22Rv1 (cell line): ENCODE measurements around the gene FBXO47.
"Not testable (repeated sequence)": the region's sequence is repeated elsewhere in the genome, so short reads cannot be mapped to it uniquely, and the experiment has no call there.

Source experiments
- H3K27ac ChIP-seq: fragments of 450-650 bp; 2 replicates; pipeline ENCODE4 v1.5.1; 2017
- ZFX ChIP-seq: fragments of 450-650 bp; IDR thresholded peaks from 2 replicates; pipeline ENCODE4 v1.6.1; 2017; ENCODE audit warnings: antibody characterized with exemption, borderline replicate concordance
- TF ChIP-seq, protein P1 (sequence below): fragments of 450-650 bp; IDR thresholded peaks from 2 replicates; pipeline ENCODE4 v1.5.1; 2017; ENCODE audit warnings: mild to moderate bottlenecking

Gene FBXO47

GRCh38 chr17:38918916-38919315 lies 48.3 kb downstream of the FBXO47 start:
- TF ChIP-seq, protein P1, sequence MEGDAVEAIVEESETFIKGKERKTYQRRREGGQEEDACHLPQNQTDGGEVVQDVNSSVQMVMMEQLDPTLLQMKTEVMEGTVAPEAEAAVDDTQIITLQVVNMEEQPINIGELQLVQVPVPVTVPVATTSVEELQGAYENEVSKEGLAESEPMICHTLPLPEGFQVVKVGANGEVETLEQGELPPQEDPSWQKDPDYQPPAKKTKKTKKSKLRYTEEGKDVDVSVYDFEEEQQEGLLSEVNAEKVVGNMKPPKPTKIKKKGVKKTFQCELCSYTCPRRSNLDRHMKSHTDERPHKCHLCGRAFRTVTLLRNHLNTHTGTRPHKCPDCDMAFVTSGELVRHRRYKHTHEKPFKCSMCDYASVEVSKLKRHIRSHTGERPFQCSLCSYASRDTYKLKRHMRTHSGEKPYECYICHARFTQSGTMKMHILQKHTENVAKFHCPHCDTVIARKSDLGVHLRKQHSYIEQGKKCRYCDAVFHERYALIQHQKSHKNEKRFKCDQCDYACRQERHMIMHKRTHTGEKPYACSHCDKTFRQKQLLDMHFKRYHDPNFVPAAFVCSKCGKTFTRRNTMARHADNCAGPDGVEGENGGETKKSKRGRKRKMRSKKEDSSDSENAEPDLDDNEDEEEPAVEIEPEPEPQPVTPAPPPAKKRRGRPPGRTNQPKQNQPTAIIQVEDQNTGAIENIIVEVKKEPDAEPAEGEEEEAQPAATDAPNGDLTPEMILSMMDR = no peak
- TF ChIP-seq ZFX = no peak
- H3K27ac ChIP-seq = no peak overlapping the region

- no peak for TF ChIP-seq ZFX
- TF ChIP-seq, protein P1 = no peak
- no peak overlapping the region for H3K27ac ChIP-seq
Observed at GRCh38 chr17:38918129-38918913, 48.9 kb downstream of the FBXO47 start.

DNA sequence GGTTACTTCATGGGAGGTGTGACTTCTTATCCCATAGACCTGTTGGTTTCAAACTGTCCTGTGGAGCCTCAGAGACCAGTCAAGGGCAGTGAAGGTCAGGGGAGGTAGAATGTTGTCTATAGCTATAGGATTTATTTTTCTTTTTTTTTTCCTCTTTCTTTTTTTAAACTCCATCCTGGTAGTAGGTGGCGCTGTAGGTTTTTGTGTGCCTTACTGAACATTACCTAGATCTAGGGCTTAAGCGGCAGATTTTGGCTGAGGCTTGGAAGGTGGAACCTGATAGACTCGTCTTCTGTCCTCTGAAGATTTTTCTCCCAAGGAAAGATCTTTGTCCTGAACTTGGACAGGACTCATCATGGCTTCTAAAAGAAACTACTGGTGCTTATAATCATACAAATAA lies 49.9 kb downstream of the FBXO47 start:
- no peak overlapping the region for H3K27ac ChIP-seq
- no peak for TF ChIP-seq ZFX
- TF ChIP-seq, protein P1 = peak; percentile 22; the same call in 1 of the 2 replicates

GRCh38 chr17:38916771-38917170 lies 50.4 kb downstream of the FBXO47 start:
- TF ChIP-seq ZFX = no peak
- TF ChIP-seq, protein P1 = no peak
- no peak overlapping the region for H3K27ac ChIP-seq

GRCh38 chr17:38915639-38915995 lies 51.6 kb downstream of the FBXO47 start:
- TF ChIP-seq ZFX = no peak
- TF ChIP-seq, protein P1 = no peak
- no peak overlapping the region for H3K27ac ChIP-seq

- no peak for TF ChIP-seq ZFX
- TF ChIP-seq, protein P1 = no peak
- H3K27ac ChIP-seq = no peak overlapping the region
Observed at GRCh38 chr17:38914741-38915638, 52.2 kb downstream of the FBXO47 start.

DNA sequence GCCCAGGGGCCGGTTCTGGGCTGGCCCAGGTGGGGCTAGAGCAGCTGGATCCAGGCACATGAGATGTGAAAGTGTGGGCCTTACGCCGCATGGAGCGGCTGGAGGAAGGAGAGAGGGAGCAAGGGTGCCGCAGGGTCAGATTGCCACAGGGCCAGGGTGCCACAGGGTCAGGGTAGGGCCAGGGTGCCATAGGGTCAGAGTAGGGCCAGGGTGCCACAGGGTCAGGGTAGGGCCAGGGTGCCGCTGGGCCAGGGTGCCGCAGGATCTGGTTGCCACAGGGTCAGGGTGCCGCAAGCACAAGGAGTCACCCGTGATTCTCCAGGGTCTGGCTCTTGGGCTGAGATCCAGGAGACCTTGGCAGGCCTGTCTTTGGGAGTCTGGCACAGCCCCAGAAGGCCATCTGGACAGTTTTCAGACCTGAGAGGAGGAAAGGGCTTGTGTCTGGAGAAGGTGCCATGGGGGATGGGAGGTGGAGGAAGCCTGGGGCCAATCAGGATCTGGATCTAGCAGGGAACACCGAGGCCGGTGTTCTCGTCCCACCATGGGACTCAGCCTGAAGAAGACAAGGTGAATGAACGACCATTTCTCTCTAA lies 54.9 kb downstream of the FBXO47 start:
- H3K27ac ChIP-seq = no peak overlapping the region
- TF ChIP-seq, protein P1 = no peak
- no peak for TF ChIP-seq ZFX

GRCh38 chr17:38911731-38912081 lies 55.5 kb downstream of the FBXO47 start:
- not testable (repeated sequence) for H3K27ac ChIP-seq
